Stimulated activated CD8-positive, alpha-beta memory T cell treated with anti-CD3 and anti-CD28 coated beads, Interleukin-7, amount 100 ng/mL, for 24 hours (primary cell): ENCODE data around the gene KIAA0040.

Source experiments
- DNase-seq: peaks from one replicate; pipeline ENCODE4 v3.0.0-alpha.2; 2020; ENCODE audit warnings: low read depth

Gene KIAA0040

GRCh38 chr1:175169286-175170018 lies 23.1 kb downstream of the KIAA0040 start:
- DNase-seq: no peak

- no peak for DNase-seq
These were observed 23.8 kb downstream of the KIAA0040 start for GRCh38 chr1:175168782-175169181.

- DNase-seq: no peak
These were observed 24.7 kb downstream of the KIAA0040 start for GRCh38 chr1:175167861-175168260.

- no peak for DNase-seq
These were observed 25.8 kb downstream of the KIAA0040 start for GRCh38 chr1:175166746-175167145.

GRCh38 chr1:175164751-175165150 lies 27.8 kb downstream of the KIAA0040 start:
- no peak for DNase-seq

- no peak for DNase-seq
These were observed 28.9 kb downstream of the KIAA0040 start for GRCh38 chr1:175163702-175164101.

GRCh38 chr1:175162955-175163354 lies 29.6 kb downstream of the KIAA0040 start:
- no peak for DNase-seq

- DNase-seq: no peak
These were observed 34.4 kb downstream of the KIAA0040 start for GRCh38 chr1:175158170-175158591.

GRCh38 chr1:175157200-175157599 lies 35.4 kb downstream of the KIAA0040 start:
- no peak for DNase-seq

GRCh38 chr1:175155936-175156335 lies 36.6 kb downstream of the KIAA0040 start:
- DNase-seq: no peak

GRCh38 chr1:175155473-175155856 lies 37.1 kb downstream of the KIAA0040 start:
- DNase-seq: no peak

- peak; percentile 65 for DNase-seq
These were observed 37.7 kb downstream of the KIAA0040 start for GRCh38 chr1:175154629-175155472.

- peak; percentile 55 for DNase-seq
These were observed 40.4 kb downstream of the KIAA0040 start for GRCh38 chr1:175152006-175152652.

- no peak for DNase-seq
These were observed 41.8 kb downstream of the KIAA0040 start for GRCh38 chr1:175150596-175151319.

GRCh38 chr1:175148068-175148467 lies 44.5 kb downstream of the KIAA0040 start:
- DNase-seq: no peak

GRCh38 chr1:175147569-175147968 lies 45.0 kb downstream of the KIAA0040 start:
- DNase-seq: no peak

GRCh38 chr1:175146529-175147213 lies 45.9 kb downstream of the KIAA0040 start:
- peak; percentile 55 for DNase-seq

GRCh38 chr1:175145899-175146528 lies 46.6 kb downstream of the KIAA0040 start:
- no peak for DNase-seq

GRCh38 chr1:175138579-175138978 lies 54.0 kb downstream of the KIAA0040 start:
- no peak for DNase-seq

- DNase-seq: no peak
These were observed 55.2 kb downstream of the KIAA0040 start for GRCh38 chr1:175137369-175137768.

GRCh38 chr1:175136246-175136645 lies 56.3 kb downstream of the KIAA0040 start:
- no peak for DNase-seq
